K562 (cell line): Measurements from ENCODE around the gene SULT6B1. TPM values are rescaled to one million over a fixed set of nuclear protein-coding genes. Genes with fewer than 3 reads are reported as not detected.

Experiments used
- ATAC-seq: fragments of 200-7000 bp; cut with Tn5 transposase; 3 replicates; pipeline ENCODE4 v1.9.1; 2020; ENCODE audit warnings: moderate library complexity
- BruUV-seq: library from RNA; stranded (reverse); fragments of 400-500 nt; replicated peaks from 2 replicates; lab custom pipeline; 2021; lab: Mats Ljungman, UMichigan
- CTCF ChIA-PET: fragments of 300-600 bp; formaldehyde crosslinking; extraction: SDS; loops from one replicate; lab custom pipeline; 2021; ENCODE audit warnings: low intra/inter-chr PET ratio; lab: Yijun Ruan, JAX
- POLR2A ChIA-PET: fragments of 300-600, 350-650 bp; sonication (Branson Sonifier 250); formaldehyde crosslinking; extraction: SDS; loops from one replicate; lab custom pipeline; 2021; ENCODE audit warnings: antibody characterized with exemption, inconsistent platforms; lab: Yijun Ruan, JAX
- DNase-seq, 4 experiments: peaks; one replicate each; pipeline versions ENCODE4 v3.0.0 to v3.0.0-alpha.2; 2011 to 2018; ENCODE audit warnings: low spot score in 3 of 4, mixed read lengths in 3 of 4; ENCODE audit errors: extremely low read depth in 1 of 4
- FAIRE-seq: peaks from 2 replicates; lab custom pipeline; 2011; peaks lifted over from hg19 to GRCh38; lab: Jason Lieb, UNC
- H2AFZ ChIP-seq: 2 replicates; pipeline ENCODE4 v1.6.0; 2011; ENCODE audit warnings: low read depth, low read length, control low read depth, inconsistent platforms
- H3K27ac ChIP-seq: fragments of 200-600 bp; 3 replicates; pipeline ENCODE4 v1.8.0; 2011; ENCODE audit warnings: low read depth, mild to moderate bottlenecking, control low read depth, inconsistent platforms, low read length, moderate library complexity, mixed read lengths; ENCODE audit errors: extremely low read depth
- H3K27me3 ChIP-seq, 2 experiments: fragments of 300-600 bp in 1 of 2; 2 replicates in 1 of 2; 3 replicates in 1 of 2; pipeline versions ENCODE4 v1.6.0 to v1.8.0; 2011; ENCODE audit warnings: inconsistent platforms in 2 of 2, low read length in 2 of 2, mild to moderate bottlenecking in 1 of 2, mixed read lengths in 1 of 2, moderate library complexity in 1 of 2; ENCODE audit not compliant: control insufficient read depth in 2 of 2, insufficient read depth in 2 of 2
- H3K36me3 ChIP-seq: fragments of 300-600 bp; 3 replicates; pipeline ENCODE4 v1.8.0; 2011; ENCODE audit warnings: mild to moderate bottlenecking, low read length, inconsistent platforms; ENCODE audit not compliant: control insufficient read depth, insufficient read depth
- H3K4me1 ChIP-seq, 2 experiments: fragments of 200-600 bp in 1 of 2; replicated peaks in 1 of 2; 2 replicates in 1 of 2; 3 replicates in 1 of 2; pipeline versions ENCODE4 v1.5.1 to v1.8.0; 2011; ENCODE audit warnings: inconsistent platforms in 2 of 2, low read length in 2 of 2, mild to moderate bottlenecking in 1 of 2, mixed read lengths in 1 of 2, moderate library complexity in 1 of 2; ENCODE audit not compliant: control insufficient read depth in 2 of 2, insufficient read depth in 2 of 2
- H3K4me2 ChIP-seq: 2 replicates; pipeline ENCODE4 v1.6.1; 2011; ENCODE audit warnings: low read length, control low read depth, inconsistent platforms, mixed read lengths; ENCODE audit not compliant: insufficient read depth
- H3K4me3 ChIP-seq: fragments of 200-600 bp; sonication (generic), shearing (Covaris generic); 2 replicates; pipeline ENCODE4 v1.5.1; 2016; ENCODE audit warnings: control low read depth, inconsistent platforms
- H3K79me2 ChIP-seq: fragments of 200-600 bp; 3 replicates; pipeline ENCODE4 v1.8.0; 2011; ENCODE audit warnings: low read length, inconsistent platforms; ENCODE audit not compliant: control insufficient read depth, insufficient read depth
- H3K9ac ChIP-seq, 2 experiments: 2 replicates each; pipeline versions ENCODE4 v1.6.0 to v1.6.1; 2011; ENCODE audit warnings: low read depth in 2 of 2, low read length in 2 of 2, control low read depth in 1 of 2, inconsistent platforms in 1 of 2, mild to moderate bottlenecking in 1 of 2, mixed read lengths in 1 of 2; ENCODE audit not compliant: insufficient read depth in 1 of 2
- H3K9me1 ChIP-seq: one replicate; pipeline ENCODE4 v1.6.0; 2011; ENCODE audit warnings: inconsistent platforms, mild to moderate bottlenecking, low read length, moderate library complexity; ENCODE audit not compliant: control insufficient read depth, insufficient read depth
- H3K9me3 ChIP-seq: replicated peaks from 2 replicates; pipeline ENCODE4 v1.5.1; 2011; ENCODE audit warnings: low read depth, low read length, inconsistent platforms; ENCODE audit not compliant: control insufficient read depth, insufficient read depth
- H4K20me1 ChIP-seq: replicated peaks from 2 replicates; pipeline ENCODE4 v1.6.1; 2011; ENCODE audit warnings: low read length, inconsistent platforms, mixed read lengths; ENCODE audit not compliant: control insufficient read depth, insufficient read depth
- DNMT1 ChIP-seq: fragments of 450-650 bp; IDR thresholded peaks from 2 replicates; pipeline ENCODE4 v1.6.1; 2016; ENCODE audit warnings: antibody characterized with exemption, mild to moderate bottlenecking
- TAF9B ChIP-seq: fragments of 450-650 bp; IDR thresholded peaks from 2 replicates; pipeline ENCODE4 v1.6.1; 2018; ENCODE audit warnings: mild to moderate bottlenecking; ENCODE audit not compliant: partially characterized antibody
- ZBTB1 ChIP-seq: sonication (generic); formaldehyde crosslinking; IDR thresholded peaks from 2 replicates; pipeline ENCODE4 v1.8.1; 2023; ENCODE audit warnings: missing genetic modification reagents, low read depth, mild to moderate bottlenecking, borderline replicate concordance
- ZFP1 ChIP-seq: fragments of 450-650 bp; formaldehyde crosslinking; IDR thresholded peaks from 2 replicates; pipeline ENCODE4 v1.4.0; 2020; ENCODE audit warnings: mild to moderate bottlenecking, mixed read lengths
- ZNF175 ChIP-seq: fragments of 200-800 bp; sonication (Bioruptor generic); IDR thresholded peaks from 2 replicates; pipeline ENCODE4 v1.6.1; 2016; ENCODE audit warnings: low read depth, mild to moderate bottlenecking, missing genetic modification characterization, missing compliant biosample characterization
- ZNF253 ChIP-seq: fragments of 250-450 bp; sonication (Bioruptor Pico); conservative IDR thresholded peaks from 2 replicates; pipeline ENCODE4 v1.6.1; 2021; ENCODE audit warnings: mild to moderate bottlenecking
- ZNF311 ChIP-seq: fragments of 250-450 bp; sonication (Bioruptor Pico); IDR thresholded peaks from 2 replicates; pipeline ENCODE4 v1.4.0; 2020; ENCODE audit warnings: mild to moderate bottlenecking, moderate library complexity
- ZNF76 ChIP-seq: fragments of 250-450 bp; sonication (Bioruptor Pico); IDR thresholded peaks from 2 replicates; pipeline ENCODE4 v1.4.0; 2020; ENCODE audit warnings: mild to moderate bottlenecking, moderate library complexity, borderline replicate concordance
- in situ Hi-C: fragments of 300-500 bp; cut with MboI; formaldehyde crosslinking; loops from 4 replicates; pipeline ENCODE4 v1.15.0; 2018; ENCODE audit warnings: inconsistent platforms, mixed read lengths
- intact Hi-C: fragments of 100-400 bp; cut with micrococcal nuclease; formaldehyde crosslinking; loops from 2 replicates; pipeline ENCODE4 v1.14.2; 2022
- polyA plus RNA-seq, 8 experiments: library from polyadenylated mRNA; depleted of rRNA in 4 of 8; stranded (reverse) in 5 of 8; unstranded in 3 of 8; fragments of >200 nt; fragmentation: Nextera tagmentation in 2 of 8; fragmentation: Illumina TruSeq in 1 of 8; extraction: Ambion mirVana in 2 of 8; extraction: Trizol in 1 of 8; gene quantifications; 2 replicates each; pipeline versions ENCODE4 v1.2.1 to v1.2.3, GENCODE V29; 2011 to 2014; ENCODE audit warnings: inconsistent platforms in 1 of 8, missing spikeins in 1 of 8
- total RNA-seq, 7 experiments: library from RNA; depleted of rRNA in 6 of 7; stranded (reverse); fragments of >200 nt in 6 of 7; fragmentation: Illumina TruSeq in 2 of 7; extraction: Trizol in 2 of 7; gene quantifications; 2 replicates each; pipeline versions ENCODE4 v1.2.1 to v1.2.3, GENCODE V29; 2011 to 2021; ENCODE audit warnings: low replicate concordance in 1 of 7
- TF ChIP-seq, protein P1 (sequence below): fragments of 450-650 bp; formaldehyde crosslinking; IDR thresholded peaks from 2 replicates; pipeline ENCODE4 v1.4.0; 2020; ENCODE audit warnings: mild to moderate bottlenecking
- TF ChIP-seq, protein P2 (sequence below): fragments of 250-450 bp; sonication (Bioruptor Pico); IDR thresholded peaks from 2 replicates; pipeline ENCODE4 v1.8.0; 2022; ENCODE audit warnings: moderate library complexity, mild to moderate bottlenecking, inconsistent platforms
- TF ChIP-seq, protein P3 (sequence below): fragments of 450-650 bp; IDR thresholded peaks from 2 replicates; pipeline ENCODE4 v1.6.1; 2017; ENCODE audit warnings: antibody characterized with exemption

SULT6B1 gene
- total and polyA plus RNA-seq, 9 of the 15 experiments (the other 6 are each of a cell fraction or from before 2014, with no cell fraction given), result not detected

DNA sequence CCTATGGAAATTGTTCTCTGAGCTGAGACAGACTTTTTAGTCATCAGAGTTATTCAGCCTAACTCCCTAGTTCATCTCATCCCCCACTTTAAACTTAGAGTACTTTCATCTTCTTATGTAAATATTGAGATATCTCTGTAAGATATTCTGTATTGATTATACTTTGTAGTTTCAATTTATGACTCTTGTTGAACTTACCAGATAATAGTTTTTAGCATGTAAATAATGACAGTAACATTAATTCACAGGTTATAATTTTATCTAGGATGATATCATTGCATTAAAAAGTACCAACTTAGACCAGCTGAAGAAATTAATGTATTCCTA lies 16.9 kb downstream of the SULT6B1 start:
- Histone ChIP-seq H3K79me2 (no peaks in the 10 kb centered on the region), H3K4me3 (no peak overlapping the region), H3K9me3 (no peaks in the 10 kb centered on the region), H3K36me3 (no peaks in the 10 kb centered on the region), H3K27me3 (peaks cover 0 to under 1% of the 10 kb centered on the region in 2 experiments; a peak in 1 of 5 replicates), H2AFZ (no peak overlapping the region), H3K27ac (no peak overlapping the region), H4K20me1 (no peaks in the 10 kb centered on the region), H3K9me1 (no peaks in the 10 kb centered on the region), H3K4me1 (no peaks in the 10 kb centered on the region), H3K9ac (no peak overlapping the region), H3K4me2 (no peak overlapping the region)
- CTCF ChIA-PET, result no interaction called here
- BruUV-seq, result no TSS peak
- DNase-seq, result no peak
- no peak for FAIRE-seq
- POLR2A ChIA-PET, result interaction anchor here (0.6 to 1.3 kb wide), 2 partner anchors 13 to 49 kb away, joined by 3 read pairs; no protein-coding TSS in a partner anchor
- intact Hi-C loops (no loop called here), in situ Hi-C loops (no loop called here)
- no peak for ATAC-seq
- TF ChIP-seq ZNF311 (CRISPR knock-in tag), result no peak
- TF ChIP-seq, protein P1, sequence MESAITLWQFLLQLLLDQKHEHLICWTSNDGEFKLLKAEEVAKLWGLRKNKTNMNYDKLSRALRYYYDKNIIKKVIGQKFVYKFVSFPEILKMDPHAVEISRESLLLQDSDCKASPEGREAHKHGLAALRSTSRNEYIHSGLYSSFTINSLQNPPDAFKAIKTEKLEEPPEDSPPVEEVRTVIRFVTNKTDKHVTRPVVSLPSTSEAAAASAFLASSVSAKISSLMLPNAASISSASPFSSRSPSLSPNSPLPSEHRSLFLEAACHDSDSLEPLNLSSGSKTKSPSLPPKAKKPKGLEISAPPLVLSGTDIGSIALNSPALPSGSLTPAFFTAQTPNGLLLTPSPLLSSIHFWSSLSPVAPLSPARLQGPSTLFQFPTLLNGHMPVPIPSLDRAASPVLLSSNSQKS, result no peak
- TF ChIP-seq, protein P2, sequence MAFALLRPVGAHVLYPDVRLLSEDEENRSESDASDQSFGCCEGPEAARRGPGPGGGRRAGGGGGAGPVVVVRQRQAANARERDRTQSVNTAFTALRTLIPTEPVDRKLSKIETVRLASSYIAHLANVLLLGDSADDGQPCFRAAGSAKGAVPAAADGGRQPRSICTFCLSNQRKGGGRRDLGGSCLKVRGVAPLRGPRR, result no peak
- TF ChIP-seq, protein P3, sequence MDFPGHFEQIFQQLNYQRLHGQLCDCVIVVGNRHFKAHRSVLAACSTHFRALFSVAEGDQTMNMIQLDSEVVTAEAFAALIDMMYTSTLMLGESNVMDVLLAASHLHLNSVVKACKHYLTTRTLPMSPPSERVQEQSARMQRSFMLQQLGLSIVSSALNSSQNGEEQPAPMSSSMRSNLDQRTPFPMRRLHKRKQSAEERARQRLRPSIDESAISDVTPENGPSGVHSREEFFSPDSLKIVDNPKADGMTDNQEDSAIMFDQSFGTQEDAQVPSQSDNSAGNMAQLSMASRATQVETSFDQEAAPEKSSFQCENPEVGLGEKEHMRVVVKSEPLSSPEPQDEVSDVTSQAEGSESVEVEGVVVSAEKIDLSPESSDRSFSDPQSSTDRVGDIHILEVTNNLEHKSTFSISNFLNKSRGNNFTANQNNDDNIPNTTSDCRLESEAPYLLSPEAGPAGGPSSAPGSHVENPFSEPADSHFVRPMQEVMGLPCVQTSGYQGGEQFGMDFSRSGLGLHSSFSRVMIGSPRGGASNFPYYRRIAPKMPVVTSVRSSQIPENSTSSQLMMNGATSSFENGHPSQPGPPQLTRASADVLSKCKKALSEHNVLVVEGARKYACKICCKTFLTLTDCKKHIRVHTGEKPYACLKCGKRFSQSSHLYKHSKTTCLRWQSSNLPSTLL, result no peak
- TF ChIP-seq ZNF175 (CRISPR knock-in tag), result no peak
- no peak for TF ChIP-seq ZBTB1 (CRISPR knock-in tag)
- no peak for TF ChIP-seq ZNF76 (CRISPR knock-in tag)
- no peak for TF ChIP-seq TAF9B
- TF ChIP-seq ZNF253 (CRISPR knock-in tag), result no peak
- TF ChIP-seq DNMT1, result no peak
- TF ChIP-seq ZFP1 (CRISPR knock-in tag), result no peak
